Keratinocyte (primary cell): Measurements from ENCODE around the gene SLC38A7. TPM values are rescaled to one million over a fixed set of nuclear protein-coding genes. Genes with fewer than 3 reads are reported as not detected.

ENCODE experiments used
- DNase-seq: peaks from one replicate; pipeline ENCODE4 v3.0.0-alpha.2; 2011; ENCODE audit warnings: low read depth, missing footprints, low spot score
- FAIRE-seq: peaks from 2 replicates; lab custom pipeline; 2011; peaks lifted over from hg19 to GRCh38; lab: Jason Lieb, UNC
- H2AFZ ChIP-seq: 2 replicates; pipeline ENCODE4 v1.6.0; 2012; ENCODE audit warnings: low read length, control low read depth, inconsistent platforms; ENCODE audit not compliant: control insufficient read depth
- H3K27ac ChIP-seq: 2 replicates; pipeline ENCODE4 v1.5.1; 2011; ENCODE audit warnings: low read length; ENCODE audit not compliant: control insufficient read depth, insufficient read depth
- H3K27me3 ChIP-seq: 3 replicates; pipeline ENCODE4 v1.6.0; 2011; ENCODE audit warnings: low read length; ENCODE audit not compliant: control insufficient read depth, insufficient read depth; ENCODE audit errors: extremely low read depth
- H3K36me3 ChIP-seq, 2 experiments: 2 replicates in 1 of 2; 3 replicates in 1 of 2; pipeline ENCODE4 v1.5.1; 2011; ENCODE audit warnings: low read length in 2 of 2, mild to moderate bottlenecking in 1 of 2; ENCODE audit not compliant: control insufficient read depth in 2 of 2, insufficient read depth in 2 of 2; ENCODE audit errors: extremely low read depth in 1 of 2
- H3K4me1 ChIP-seq: 3 replicates; pipeline ENCODE4 v1.5.1; 2011; ENCODE audit warnings: low read length; ENCODE audit not compliant: control insufficient read depth, insufficient read depth; ENCODE audit errors: extremely low read depth
- H3K4me2 ChIP-seq: 3 replicates; pipeline ENCODE4 v1.6.0; 2011; ENCODE audit warnings: low read depth, low read length; ENCODE audit not compliant: control insufficient read depth, insufficient read depth; ENCODE audit errors: extremely low read depth
- H3K4me3 ChIP-seq, 3 experiments: fragments of 200-600 bp in 1 of 3; sonication (generic) in 1 of 3; 2 replicates in 2 of 3; 3 replicates in 1 of 3; pipeline ENCODE4 v1.5.1; 2011 to 2016; ENCODE audit warnings: low read length in 3 of 3, mild to moderate bottlenecking in 3 of 3, control low read depth in 2 of 3, inconsistent platforms in 1 of 3, low read depth in 1 of 3, mixed read lengths in 1 of 3, mixed run types in 1 of 3, moderate library complexity in 1 of 3; ENCODE audit not compliant: control insufficient read depth in 2 of 3, insufficient read depth in 2 of 3; ENCODE audit errors: extremely low read depth in 1 of 3
- H3K79me2 ChIP-seq: 2 replicates; pipeline ENCODE4 v1.6.0; 2012; ENCODE audit warnings: low read length; ENCODE audit not compliant: control insufficient read depth, insufficient read depth
- H3K9ac ChIP-seq: 3 replicates; pipeline ENCODE4 v1.6.0; 2011; ENCODE audit warnings: low read length; ENCODE audit not compliant: control insufficient read depth, insufficient read depth; ENCODE audit errors: extremely low read depth
- H3K9me1 ChIP-seq: 3 replicates; pipeline ENCODE4 v1.6.0; 2011; ENCODE audit warnings: low read length; ENCODE audit not compliant: control insufficient read depth, insufficient read depth; ENCODE audit errors: extremely low read depth
- H3K9me3 ChIP-seq: 2 replicates; pipeline ENCODE4 v1.5.1; 2012; ENCODE audit warnings: low read depth, low read length; ENCODE audit not compliant: control insufficient read depth
- H4K20me1 ChIP-seq: 3 replicates; pipeline ENCODE4 v1.6.0; 2011; ENCODE audit warnings: low read length; ENCODE audit not compliant: control insufficient read depth, insufficient read depth; ENCODE audit errors: extremely low read depth
- CTCF ChIP-seq, 3 experiments: IDR thresholded peaks in 1 of 3; conservative IDR thresholded peaks in 1 of 3; optimal IDR thresholded peaks in 1 of 3; 2 replicates in 2 of 3; 3 replicates in 1 of 3; pipeline versions ENCODE3 to v1.5.1; 2011; ENCODE audit warnings: low read length in 3 of 3, mild to moderate bottlenecking in 3 of 3, moderate library complexity in 2 of 3, control low read depth in 1 of 3, inconsistent platforms in 1 of 3; ENCODE audit not compliant: insufficient read depth in 2 of 3; ENCODE audit errors: extremely low read depth in 1 of 3
- EZH2 ChIP-seq: IDR thresholded peaks from one replicate; pipeline ENCODE4 v1.6.1; 2012; ENCODE audit warnings: inconsistent platforms, mild to moderate bottlenecking, low read length, moderate library complexity
- dilution Hi-C: fragments of 300-500 bp; cut with MboI; formaldehyde crosslinking; loops from one replicate; pipeline ENCODE4 v1.7.0; 2020; ENCODE audit warnings: low sequenced_read_pairs; ENCODE audit not compliant: extremely low pct_ligation_motif_present
- polyA plus RNA-seq, 5 experiments: library from polyadenylated mRNA; depleted of rRNA in 3 of 5; stranded (reverse) in 3 of 5; stranded (forward) in 1 of 5; unstranded in 1 of 5; fragments of >200 nt; gene quantifications; 1 replicate in 1 of 5; 2 replicates in 3 of 5; 3 replicates in 1 of 5; pipeline versions ENCODE4 v1.2.1 to v1.2.3, GENCODE V29; 2011 to 2012; ENCODE audit warnings: missing spikeins in 2 of 5, low read depth in 1 of 5, low replicate concordance in 1 of 5

Gene SLC38A7
- polyA plus RNA-seq, 1 donor (not counting 4 experiments of a cell fraction or from before 2014, with no cell fraction given) = 11.2 TPM

GRCh38 chr16:58684001-58684353 is 593 bp downstream of the SLC38A7 start:
- H3K9ac ChIP-seq = peak overlapping the region; percentile 96
- TF ChIP-seq EZH2 (no peak), CTCF (optimal IDR thresholded peaks at IDR 0.05 in 1 of 3, IDR thresholded peaks at IDR 0.05 in 1 of 3, conservative IDR thresholded peaks at IDR 0.05 in 1 of 3; ENCODE audit: extremely low read depth in 1 of 3, insufficient read depth in 2 of 3, low read length in 3 of 3) (no peak)
- H3K27me3 ChIP-seq = no peaks in the 10 kb centered on the region
- dilution Hi-C loops = no loop called here
- H3K9me3 ChIP-seq = no peaks in the 10 kb centered on the region
- peak overlapping the region; percentile 76 to 86 (median 83) for H3K4me3 ChIP-seq
- H3K36me3 ChIP-seq = peaks cover 4 to 13% of the 10 kb centered on the region in 2 experiments
- H4K20me1 ChIP-seq = no peaks in the 10 kb centered on the region
- peaks cover 8% of the 10 kb centered on the region for H3K4me1 ChIP-seq
- H3K9me1 ChIP-seq = no peaks in the 10 kb centered on the region
- peak overlapping the region; percentile 88 for H3K27ac ChIP-seq
- peaks cover 5% of the 10 kb centered on the region for H3K79me2 ChIP-seq
- H2AFZ ChIP-seq = peak overlapping the region; percentile 97
- no peak for FAIRE-seq
- H3K4me2 ChIP-seq = peak overlapping the region; percentile 77
- no peak for DNase-seq

GRCh38 chr16:58679763-58680162 is 4.8 kb downstream of the SLC38A7 start:
- FAIRE-seq (no peak), DNase-seq (no peak)
- H3K27me3 ChIP-seq = no peaks in the 10 kb centered on the region
- no peak overlapping the region for H3K4me2 ChIP-seq
- no peak overlapping the region for H3K27ac ChIP-seq
- H3K4me1 ChIP-seq = peaks cover 8% of the 10 kb centered on the region
- H3K9ac ChIP-seq = no peak overlapping the region
- no peaks in the 10 kb centered on the region for H3K9me3 ChIP-seq
- H2AFZ ChIP-seq = no peak overlapping the region
- peaks cover 5% of the 10 kb centered on the region for H3K79me2 ChIP-seq
- H3K36me3 ChIP-seq = peaks cover 10 to 32% of the 10 kb centered on the region in 2 experiments
- TF ChIP-seq CTCF (optimal IDR thresholded peaks at IDR 0.05 in 1 of 3, IDR thresholded peaks at IDR 0.05 in 1 of 3, conservative IDR thresholded peaks at IDR 0.05 in 1 of 3; ENCODE audit: extremely low read depth in 1 of 3, insufficient read depth in 2 of 3, low read length in 3 of 3) (no peak), EZH2 (no peak)
- dilution Hi-C loops = no loop called here
- no peak overlapping the region for H3K4me3 ChIP-seq
- no peaks in the 10 kb centered on the region for H3K9me1 ChIP-seq
- H4K20me1 ChIP-seq = no peaks in the 10 kb centered on the region
